SK-N-MC (cell line): ENCODE measurements around the gene MINK1.

Source experiments
- DNase-seq: peaks from one replicate; pipeline ENCODE4 v3.0.0-alpha.2; 2011; ENCODE audit warnings: low read depth, low spot score
- H3K27ac ChIP-seq: fragments of 200-600 bp; sonication (generic); 2 replicates; pipeline ENCODE4 v1.5.1; 2016; ENCODE audit warnings: mixed run types
- H3K36me3 ChIP-seq: fragments of 200-600 bp; sonication (generic); 2 replicates; pipeline ENCODE4 v1.6.1; 2017; ENCODE audit warnings: antibody characterized with exemption, low read length, mixed read lengths; ENCODE audit not compliant: insufficient read depth
- H3K4me3 ChIP-seq: fragments of 200-600 bp; sonication (generic); 2 replicates; pipeline ENCODE4 v1.5.1; 2016
- H3K9ac ChIP-seq: fragments of 200-600 bp; sonication (generic); 2 replicates; pipeline ENCODE4 v1.8.0; 2017; ENCODE audit warnings: mixed run types, mixed read lengths; ENCODE audit not compliant: insufficient read length
- H3K9me3 ChIP-seq: fragments of 200-600 bp; sonication (generic); 2 replicates; pipeline ENCODE4 v1.6.1; 2017; ENCODE audit warnings: low read depth, mild to moderate bottlenecking, antibody characterized with exemption, low read length, moderate library complexity, mixed read lengths
- EZH2 ChIP-seq: fragments of 200-600 bp; sonication (generic); IDR thresholded peaks from one replicate; pipeline ENCODE4 v1.6.1; 2017; ENCODE audit warnings: antibody characterized with exemption
- FOXP2 ChIP-seq: optimal IDR thresholded peaks from 2 replicates; pipeline ENCODE3; 2011; ENCODE audit warnings: mild to moderate bottlenecking, moderate library complexity; ENCODE audit not compliant: insufficient read depth; ENCODE audit errors: extremely low read length, control extremely low read depth
- POLR2AphosphoS5 ChIP-seq: IDR thresholded peaks from 2 replicates; pipeline ENCODE4 v1.6.1; 2012; ENCODE audit warnings: mild to moderate bottlenecking, low read depth, low read length, borderline replicate concordance

The MINK1 gene

GRCh38 chr17:4833178-4833940, at the start of gene MINK1:
TSS of gene MINK1 (plus strand) at chr17:4833340. CDS start at chr17:4833584, 244 bp downstream.
- peak within 1 kb of the TSS; percentile 83 for H3K9ac ChIP-seq
- peaks cover 7% of the 10 kb centered on the region; the same call in 1 of the 2 replicates for H3K36me3 ChIP-seq
- H3K27ac ChIP-seq, result peak within 1 kb of the TSS; percentile 77
- H3K4me3 ChIP-seq, result peak within 1 kb of the TSS; percentile 89
- H3K9me3 ChIP-seq, result no peaks in the 10 kb centered on the region
- TF ChIP-seq POLR2AphosphoS5 (peak; percentile 62; the same call in 1 of the 2 replicates), EZH2 (no peak), FOXP2 (no peak)
- DNase-seq, result no peak

- H3K9ac ChIP-seq, result no peak overlapping the region
- TF ChIP-seq POLR2AphosphoS5, result no peak
- TF ChIP-seq EZH2, result no peak
- TF ChIP-seq FOXP2, result no peak
- no peaks in the 10 kb centered on the region for H3K9me3 ChIP-seq
- H3K36me3 ChIP-seq, result no peaks in the 10 kb centered on the region
- DNase-seq, result no peak
- no peak overlapping the region for H3K27ac ChIP-seq
- peak overlapping the region; percentile 40 for H3K4me3 ChIP-seq
Measured at GRCh38 chr17:4785311-4786105, 47.6 kb upstream of the MINK1 start.

- Histone ChIP-seq H3K9ac (no peak within 1 kb of the TSS), H3K36me3 (no peaks in the 10 kb centered on the region), H3K27ac (no peak within 1 kb of the TSS), H3K9me3 (no peaks in the 10 kb centered on the region), H3K4me3 (peak within 1 kb of the TSS; percentile 40)
- no peak for DNase-seq
- TF ChIP-seq EZH2, result no peak
- no peak for TF ChIP-seq FOXP2
- TF ChIP-seq POLR2AphosphoS5, result no peak
Measured at GRCh38 chr17:4786106-4786511, 47.0 kb upstream of the MINK1 start, which contains the start of gene VMO1. TSS of gene VMO1 (minus strand) at chr17:4786364. CDS start at chr17:4786352, 12 bp downstream.

- DNase-seq, result no peak
- Histone ChIP-seq H3K27ac (no peak overlapping the region), H3K9ac (no peak overlapping the region), H3K4me3 (no peak overlapping the region), H3K9me3 (no peaks in the 10 kb centered on the region), H3K36me3 (no peaks in the 10 kb centered on the region)
- TF ChIP-seq FOXP2 (no peak), EZH2 (no peak), POLR2AphosphoS5 (no peak)
Measured at GRCh38 chr17:4786516-4786915, 46.6 kb upstream of the MINK1 start.

DNA sequence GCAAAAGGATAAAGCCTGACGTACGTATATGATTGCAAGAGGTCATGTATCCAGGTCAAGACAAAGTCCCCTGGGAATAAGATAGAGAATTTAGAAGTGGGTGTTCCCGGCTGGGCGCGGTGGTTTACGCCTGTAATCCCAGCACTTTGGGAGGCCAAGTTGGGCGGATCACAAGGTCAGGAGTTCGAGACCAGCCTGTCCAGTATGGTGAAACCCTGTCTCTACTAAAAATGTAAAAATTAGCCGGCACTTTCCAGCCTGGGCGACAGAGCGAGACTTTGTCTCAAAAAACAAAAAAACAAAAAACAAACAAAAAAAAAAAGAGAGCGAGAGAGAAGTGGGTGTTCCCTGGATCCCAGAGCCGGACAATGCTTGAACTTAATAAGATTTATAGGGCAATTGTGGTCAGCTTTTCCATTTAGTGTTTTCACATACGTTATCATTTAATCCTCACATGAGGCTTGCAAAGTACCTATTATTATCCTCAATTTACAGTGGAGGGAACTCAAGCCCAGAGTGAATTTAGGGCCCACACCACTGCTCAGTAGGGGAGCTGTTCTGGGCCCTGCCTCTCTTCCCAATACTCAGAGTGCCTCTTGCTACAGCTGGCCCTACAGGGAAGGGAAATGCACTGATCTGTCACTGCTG, 44.9 kb upstream of the MINK1 start:
- no peak for DNase-seq
- Histone ChIP-seq H3K4me3 (no peak overlapping the region), H3K27ac (no peak overlapping the region), H3K9me3 (no peaks in the 10 kb centered on the region), H3K36me3 (no peaks in the 10 kb centered on the region), H3K9ac (no peak overlapping the region)
- TF ChIP-seq EZH2 (no peak), FOXP2 (no peak)

GRCh38 chr17:4788807-4789700, 44.1 kb upstream of the MINK1 start, which contains the start of gene GLTPD2:
TSS of gene GLTPD2 (plus strand) at chr17:4788964. CDS start at chr17:4789012, 48 bp downstream.
- Histone ChIP-seq H3K36me3 (no peaks in the 10 kb centered on the region), H3K9ac (peak within 1 kb of the TSS; percentile 68), H3K27ac (no peak within 1 kb of the TSS), H3K4me3 (peak within 1 kb of the TSS; percentile 89), H3K9me3 (no peaks in the 10 kb centered on the region)
- no peak for DNase-seq
- TF ChIP-seq EZH2, result no peak

DNA sequence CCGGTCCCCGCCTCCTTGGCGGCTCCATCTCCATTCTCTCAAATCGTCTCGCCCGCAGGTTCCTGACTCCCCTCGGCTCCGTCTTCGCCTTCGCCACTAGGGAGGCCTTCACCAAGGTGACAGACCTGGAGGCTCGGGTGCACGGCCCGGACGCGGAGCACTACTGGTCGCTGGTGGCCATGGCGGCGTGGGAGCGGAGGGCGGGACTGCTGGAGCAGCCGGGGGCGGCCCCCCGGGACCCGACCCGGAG, 43.5 kb upstream of the MINK1 start:
- H3K9ac ChIP-seq, result peak overlapping the region; percentile 68
- no peaks in the 10 kb centered on the region for H3K36me3 ChIP-seq
- TF ChIP-seq FOXP2 (no peak), POLR2AphosphoS5 (no peak), EZH2 (no peak)
- H3K4me3 ChIP-seq, result peak overlapping the region; percentile 89
- no peak overlapping the region for H3K27ac ChIP-seq
- no peak for DNase-seq
- no peaks in the 10 kb centered on the region for H3K9me3 ChIP-seq

GRCh38 chr17:4789951-4790704, 43.0 kb upstream of the MINK1 start:
- Histone ChIP-seq H3K36me3 (no peaks in the 10 kb centered on the region), H3K9ac (peak overlapping the region; percentile 68), H3K4me3 (peak overlapping the region; percentile 89), H3K27ac (no peak overlapping the region), H3K9me3 (no peaks in the 10 kb centered on the region; the same call in 1 of the 2 replicates)
- TF ChIP-seq EZH2, result no peak
- no peak for TF ChIP-seq POLR2AphosphoS5
- TF ChIP-seq FOXP2, result no peak
- no peak for DNase-seq
